Measurements from ENCODE around the gene PXDN. TPM values are rescaled to one million over a fixed set of nuclear protein-coding genes. Genes with fewer than 3 reads are reported as not detected.

PXDN gene
- polyA plus RNA-seq, 3 donors from 2014 or later, result 0.93 to 1.0 TPM; not detected in 1

DNA sequence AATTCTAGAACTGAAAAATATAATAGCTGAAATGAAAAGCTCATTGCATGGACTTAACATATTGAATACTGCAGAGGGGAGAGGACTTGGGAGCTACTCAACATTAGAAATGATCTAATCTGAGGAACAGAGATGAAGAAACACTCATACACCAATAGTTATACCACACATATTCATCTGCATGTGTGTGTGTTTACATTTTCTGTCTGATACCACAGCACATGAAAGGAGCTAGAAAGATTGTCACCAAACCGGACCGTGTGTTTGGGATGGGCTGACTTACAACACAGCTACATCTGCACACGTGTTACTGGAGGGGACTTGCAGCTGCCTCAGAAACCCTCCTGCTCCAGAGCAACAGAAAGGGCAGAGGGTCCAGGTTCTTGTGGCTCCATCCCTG, 47.8 kb downstream of the PXDN start:
- Mint-ChIP-seq H3K4me3 (no peak overlapping the region), H3K27ac (no peak overlapping the region), H3K9me3 (peaks cover 0 to 4% (median 2%) of the 10 kb centered on the region in 6 donors), H3K4me1 (no peaks in the 10 kb centered on the region), H3K36me3 (no peaks in the 10 kb centered on the region), H3K27me3 (ENCODE audit: low read depth in 3 of 3) (peaks cover 0 to 8% (median 2%) of the 10 kb centered on the region in 3 donors)
- no peak for DNase-seq

DNA sequence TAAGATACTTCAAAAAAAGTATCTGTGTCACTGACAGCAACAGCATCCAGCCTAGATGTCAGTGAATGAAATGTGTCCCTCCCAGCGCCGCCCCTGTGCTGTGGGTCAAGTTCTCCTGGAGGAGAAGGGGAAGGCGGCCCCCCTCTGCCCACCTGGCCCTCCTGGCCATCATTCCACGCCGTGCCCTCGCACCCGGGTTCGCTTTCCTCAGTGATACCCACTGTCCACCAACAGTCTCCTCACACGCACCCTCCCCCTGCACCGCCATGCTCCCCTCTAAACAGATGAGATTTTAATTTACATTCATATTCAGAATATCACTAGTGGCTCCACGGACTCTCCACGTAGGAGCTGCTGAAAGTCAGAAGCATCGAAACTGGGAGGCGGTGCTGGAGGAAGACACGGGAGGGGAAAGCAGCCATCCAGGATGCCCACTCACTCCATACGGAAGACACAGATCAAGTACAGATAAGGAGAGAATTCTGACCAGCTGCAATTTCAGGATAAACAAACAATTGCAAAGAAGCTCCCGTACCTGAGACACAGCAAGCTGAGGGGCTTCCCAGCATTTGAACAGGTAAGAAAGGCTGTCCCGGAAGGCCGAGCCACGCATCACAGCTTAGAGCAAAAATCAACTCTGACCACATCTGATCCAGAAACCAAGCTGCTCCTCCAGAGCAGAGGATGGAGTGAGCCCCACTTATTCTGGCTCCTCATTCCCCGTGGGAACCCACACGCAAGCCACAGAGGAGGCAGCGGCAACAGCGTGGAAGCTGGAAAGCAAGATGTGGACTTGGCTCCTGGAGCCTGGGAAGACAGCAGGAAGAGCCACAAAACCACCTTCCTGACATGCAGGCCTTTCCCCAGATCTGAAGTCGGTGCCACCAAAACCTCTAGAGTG, 49.7 kb downstream of the PXDN start:
- no peaks in the 10 kb centered on the region for H3K36me3 Mint-ChIP-seq
- peaks cover 0 to 4% (median 2%) of the 10 kb centered on the region in 6 donors for H3K9me3 Mint-ChIP-seq
- DNase-seq, result no peak
- H3K4me3 Mint-ChIP-seq, result no peak overlapping the region
- no peaks in the 10 kb centered on the region for H3K4me1 Mint-ChIP-seq
- H3K27me3 Mint-ChIP-seq (ENCODE audit: low read depth in 3 of 3), result peaks cover 0 to 8% (median 2%) of the 10 kb centered on the region in 3 donors
- H3K27ac Mint-ChIP-seq, result no peak overlapping the region

DNA sequence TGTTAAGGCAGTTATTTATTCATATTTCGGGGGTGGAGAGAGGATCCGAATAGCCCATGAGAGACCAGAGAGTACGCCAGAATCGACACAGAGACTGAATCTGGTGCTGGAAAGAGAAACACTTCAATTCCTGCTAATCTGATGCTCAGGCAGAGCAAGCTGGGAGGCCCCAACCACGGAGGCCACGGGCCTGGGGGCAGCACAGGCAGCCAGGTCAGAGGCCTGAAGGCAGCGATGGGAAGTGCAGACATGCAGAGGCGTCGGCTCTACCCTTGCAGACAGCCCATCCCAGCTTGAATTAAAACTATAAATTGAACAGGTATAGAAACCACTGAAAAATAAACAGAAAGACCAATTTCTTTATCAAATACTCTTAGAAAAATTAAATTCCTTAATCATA, 50.6 kb downstream of the PXDN start:
- Mint-ChIP-seq H3K4me1 (no peaks in the 10 kb centered on the region), H3K9me3 (peaks cover 0 to 4% (median 2%) of the 10 kb centered on the region in 6 donors), H3K36me3 (no peaks in the 10 kb centered on the region), H3K27ac (no peak overlapping the region), H3K27me3 (ENCODE audit: low read depth in 3 of 3) (peaks cover 0 to 8% (median 4%) of the 10 kb centered on the region in 3 donors), H3K4me3 (no peak overlapping the region)
- DNase-seq, result no peak

DNA sequence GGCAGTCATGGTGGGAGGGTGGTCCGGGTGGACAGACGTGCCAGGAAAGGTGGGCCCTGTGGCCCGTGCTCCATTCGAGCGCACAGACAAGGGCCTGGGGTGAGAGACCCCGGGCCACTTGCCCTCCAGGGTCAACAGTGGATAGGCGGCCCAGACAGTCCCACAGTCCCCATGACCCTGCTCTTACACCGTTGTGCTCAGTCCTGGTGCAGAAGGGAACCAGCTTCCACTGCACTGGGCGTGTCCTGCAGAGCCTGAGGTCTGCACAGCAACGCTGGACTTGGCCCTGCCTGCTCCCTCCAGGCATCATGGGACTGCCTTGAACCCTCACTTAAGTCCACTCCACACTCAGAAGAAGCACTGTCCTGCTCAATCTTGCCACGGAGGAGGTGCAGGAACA, 52.0 kb downstream of the PXDN start:
- Mint-ChIP-seq H3K27me3 (ENCODE audit: low read depth in 3 of 3) (peaks cover 0 to 4% (median 2%) of the 10 kb centered on the region in 3 donors), H3K4me3 (no peak overlapping the region), H3K4me1 (no peaks in the 10 kb centered on the region), H3K27ac (no peak overlapping the region), H3K36me3 (no peaks in the 10 kb centered on the region), H3K9me3 (peaks cover 0 to 3% (median 1%) of the 10 kb centered on the region in 6 donors)
- DNase-seq, result no peak

DNA sequence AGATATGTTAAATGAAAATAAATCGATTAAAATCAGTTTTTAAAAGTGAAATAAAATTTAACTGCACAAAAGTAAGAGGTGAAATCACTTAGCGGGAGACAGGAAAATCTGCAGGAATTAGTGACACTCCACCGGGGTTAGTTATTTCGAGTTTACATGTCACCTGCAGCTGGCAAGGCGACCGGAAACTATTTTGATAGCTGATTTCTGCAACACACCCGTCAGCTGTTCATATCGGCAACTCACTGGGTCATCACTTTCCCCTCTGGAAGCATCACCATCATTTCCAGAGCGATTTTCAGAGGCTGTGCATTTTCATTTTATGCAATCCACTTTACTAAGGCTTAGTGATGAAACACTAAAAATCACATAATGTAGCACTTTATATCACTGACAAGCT, 52.9 kb downstream of the PXDN start:
- peaks cover 0 to 3% (median 1%) of the 10 kb centered on the region in 6 donors for H3K9me3 Mint-ChIP-seq

DNA sequence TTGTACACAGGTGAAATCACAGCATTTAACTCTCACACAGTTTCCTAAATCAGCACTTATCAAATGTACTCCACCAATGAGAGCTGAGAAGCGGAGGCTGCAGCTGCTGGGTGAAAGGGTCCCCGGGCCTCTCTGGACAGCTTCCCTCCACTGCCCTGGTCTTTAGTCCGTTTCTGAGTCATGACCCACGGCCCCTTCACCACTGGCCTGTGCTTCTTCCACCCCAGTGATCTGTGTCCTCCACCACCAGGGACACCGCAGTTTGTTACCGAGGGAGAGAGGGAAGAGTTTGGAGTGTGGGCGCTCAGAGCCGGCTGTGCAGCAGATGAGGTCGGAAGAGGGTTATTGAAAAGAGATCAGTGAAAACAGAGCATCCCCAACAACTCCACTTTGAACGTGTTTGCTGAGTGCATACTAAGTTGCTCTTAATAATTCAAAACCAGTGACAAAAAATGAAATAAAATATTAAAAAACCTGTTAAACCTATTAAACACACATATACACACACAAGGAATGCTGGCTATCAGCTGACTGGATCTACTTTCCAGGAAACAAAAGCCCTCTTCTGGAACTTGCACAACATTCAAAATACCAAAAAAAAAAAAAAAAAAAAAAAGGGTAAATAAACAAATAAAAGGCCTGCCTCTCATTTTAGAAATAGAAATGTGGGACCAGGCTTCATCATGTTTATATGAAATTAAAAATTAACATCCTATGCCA, 54.1 kb downstream of the PXDN start:
- peaks cover 0 to 2% (median 0%) of the 10 kb centered on the region in 6 donors for H3K9me3 Mint-ChIP-seq
- H3K4me3 Mint-ChIP-seq, result no peak overlapping the region
- H3K27me3 Mint-ChIP-seq (ENCODE audit: low read depth in 3 of 3), result peaks cover 0 to 4% (median 2%) of the 10 kb centered on the region in 3 donors
- H3K4me1 Mint-ChIP-seq, result no peaks in the 10 kb centered on the region
- no peak for DNase-seq
- H3K27ac Mint-ChIP-seq, result no peak overlapping the region
- no peaks in the 10 kb centered on the region for H3K36me3 Mint-ChIP-seq

More for the DNA sequence above, 52.9 kb downstream of the PXDN start:
- Mint-ChIP-seq H3K27ac (no peak overlapping the region), H3K4me1 (no peaks in the 10 kb centered on the region), H3K4me3 (no peak overlapping the region), H3K36me3 (no peaks in the 10 kb centered on the region), H3K27me3 (ENCODE audit: low read depth in 3 of 3) (peaks cover 1 to 2% (median 2%) of the 10 kb centered on the region in 3 donors)
- DNase-seq, result no peak

DNA sequence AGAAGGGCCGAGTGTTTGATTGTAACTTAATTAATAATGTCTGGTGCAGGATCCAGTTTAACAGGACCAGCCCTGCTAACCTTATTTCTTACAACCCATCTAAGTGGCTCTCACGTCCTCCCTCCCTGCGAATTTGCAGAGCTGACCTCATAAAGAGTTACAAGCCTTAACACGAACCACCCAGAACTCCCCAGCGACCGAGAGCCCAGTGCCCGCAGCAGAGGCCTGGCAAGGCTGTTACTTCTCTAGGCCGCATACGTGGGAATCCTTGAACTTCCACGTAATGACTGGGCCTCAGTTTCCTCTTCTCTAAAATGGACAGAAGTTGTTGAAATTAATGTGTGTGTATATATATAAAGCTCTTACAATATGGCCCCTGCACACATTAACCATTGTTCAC, 55.5 kb downstream of the PXDN start:
- no peak overlapping the region for H3K27ac Mint-ChIP-seq
- H3K4me1 Mint-ChIP-seq, result no peaks in the 10 kb centered on the region
- H3K36me3 Mint-ChIP-seq, result no peaks in the 10 kb centered on the region
- no peak overlapping the region for H3K4me3 Mint-ChIP-seq
- H3K27me3 Mint-ChIP-seq (ENCODE audit: low read depth in 3 of 3), result peaks cover 0 to 4% (median 2%) of the 10 kb centered on the region in 3 donors
- DNase-seq, result no peak
- H3K9me3 Mint-ChIP-seq, result no peaks in the 10 kb centered on the region

DNA sequence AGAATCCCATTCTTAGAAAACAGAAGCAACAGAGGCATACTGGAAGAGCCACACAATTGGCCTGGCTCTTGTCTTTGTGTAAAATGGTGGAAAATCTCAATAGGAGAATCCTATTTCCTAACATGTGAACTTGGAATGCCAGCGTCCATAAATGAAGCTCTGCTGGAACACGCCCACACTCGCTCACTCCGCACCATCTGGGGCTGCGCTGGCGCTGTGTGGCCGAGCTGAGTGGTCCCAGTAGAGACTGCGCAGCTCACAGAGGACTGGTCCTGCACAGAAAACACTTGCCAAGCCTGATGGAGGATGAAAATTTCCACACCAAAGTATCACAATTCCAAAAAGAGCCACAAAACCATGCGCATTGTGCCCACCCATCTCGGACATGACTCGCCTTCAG, 56.2 kb downstream of the PXDN start:
- H3K4me1 Mint-ChIP-seq, result no peaks in the 10 kb centered on the region
- H3K9me3 Mint-ChIP-seq, result no peaks in the 10 kb centered on the region
- no peak overlapping the region for H3K27ac Mint-ChIP-seq
- no peaks in the 10 kb centered on the region for H3K36me3 Mint-ChIP-seq
- H3K27me3 Mint-ChIP-seq (ENCODE audit: low read depth in 3 of 3), result peaks cover 0 to 4% (median 2%) of the 10 kb centered on the region in 3 donors
- no peak for DNase-seq
- no peak overlapping the region for H3K4me3 Mint-ChIP-seq

DNA sequence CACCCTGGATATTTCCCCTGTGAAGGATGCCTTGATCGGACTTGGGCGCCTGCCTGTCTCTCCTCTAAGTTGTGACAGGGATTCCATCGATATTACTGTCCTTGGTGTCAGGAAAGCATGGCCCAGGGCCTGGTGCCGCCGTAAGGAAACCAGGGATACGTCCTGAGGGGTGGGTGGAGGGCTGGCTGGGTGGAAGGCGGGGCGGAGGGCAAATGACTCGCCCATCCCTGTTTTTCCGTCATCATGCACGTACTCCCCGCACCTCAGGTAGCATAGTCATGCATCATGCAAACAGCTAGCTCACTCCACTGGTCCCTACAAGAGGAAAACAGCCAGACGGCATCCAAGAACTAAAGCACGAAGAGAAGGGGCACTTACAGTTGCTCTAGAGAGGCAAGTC, 57.1 kb downstream of the PXDN start:
- Mint-ChIP-seq H3K4me3 (no peak overlapping the region), H3K9me3 (no peaks in the 10 kb centered on the region), H3K36me3 (no peaks in the 10 kb centered on the region), H3K27ac (no peak overlapping the region), H3K27me3 (ENCODE audit: low read depth in 3 of 3) (peaks cover 0 to 6% (median 2%) of the 10 kb centered on the region in 3 donors), H3K4me1 (no peaks in the 10 kb centered on the region)
- no peak for DNase-seq

DNA sequence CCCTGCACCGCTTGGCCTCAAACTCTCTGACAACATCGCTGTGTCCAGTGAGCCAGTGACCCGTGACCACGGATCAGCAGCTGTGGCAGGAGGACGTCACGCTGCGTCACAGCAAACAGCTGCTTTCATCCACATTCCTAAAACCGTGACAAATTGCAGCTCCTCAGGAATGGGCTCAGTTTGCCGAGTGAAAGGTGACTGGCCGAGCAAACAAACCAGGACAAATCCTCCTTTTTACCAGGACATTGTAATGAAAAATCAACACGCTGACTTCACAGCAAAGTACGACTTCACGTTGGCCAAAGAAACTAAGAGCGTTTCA, 57.6 kb downstream of the PXDN start:
- Mint-ChIP-seq H3K27me3 (ENCODE audit: low read depth in 3 of 3) (peaks cover 0 to 6% (median 2%) of the 10 kb centered on the region in 3 donors), H3K36me3 (no peaks in the 10 kb centered on the region), H3K4me3 (no peak overlapping the region), H3K27ac (no peak overlapping the region), H3K9me3 (no peaks in the 10 kb centered on the region), H3K4me1 (no peaks in the 10 kb centered on the region)
- no peak for DNase-seq

DNA sequence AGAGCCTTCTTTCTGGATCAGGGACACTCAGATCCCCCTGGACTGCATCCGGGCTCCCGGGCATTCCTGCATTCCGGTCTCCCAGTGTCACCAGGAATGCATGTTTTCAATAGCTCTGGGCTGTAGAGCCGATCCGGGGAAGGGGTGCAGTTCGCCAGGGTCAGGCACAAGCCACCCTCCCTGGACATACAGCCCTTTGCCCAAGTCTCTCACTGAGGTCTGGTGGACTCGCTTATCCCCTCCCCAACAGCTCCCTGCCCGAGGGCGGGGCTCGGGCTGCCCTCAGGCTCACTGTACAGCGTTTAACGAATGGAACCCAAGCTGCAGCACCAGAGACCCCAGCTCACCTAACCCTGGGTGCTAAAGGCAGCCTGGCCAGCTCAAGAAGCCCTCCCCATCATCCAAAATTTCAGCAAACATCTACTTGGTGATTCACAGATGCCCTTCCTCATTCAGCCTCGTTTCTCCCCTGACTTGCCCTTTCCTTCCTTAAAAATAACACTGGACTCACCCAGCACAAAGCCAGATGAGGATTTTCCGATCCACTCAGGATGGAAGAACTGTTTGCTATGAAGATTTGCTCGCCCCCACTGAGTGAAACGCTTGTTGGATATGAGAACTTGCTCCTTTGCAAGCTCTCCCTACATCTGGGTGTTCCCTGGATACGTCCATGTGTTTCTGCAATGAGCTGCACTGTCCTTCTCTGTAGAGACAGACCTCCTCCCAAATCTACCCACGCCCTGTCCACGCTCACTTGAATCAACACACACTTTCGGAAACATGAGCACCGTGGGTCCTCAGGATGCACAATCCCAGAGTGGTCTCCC, 58.1 kb downstream of the PXDN start:
- H3K4me1 Mint-ChIP-seq, result no peaks in the 10 kb centered on the region
- DNase-seq, result no peak

DNA sequence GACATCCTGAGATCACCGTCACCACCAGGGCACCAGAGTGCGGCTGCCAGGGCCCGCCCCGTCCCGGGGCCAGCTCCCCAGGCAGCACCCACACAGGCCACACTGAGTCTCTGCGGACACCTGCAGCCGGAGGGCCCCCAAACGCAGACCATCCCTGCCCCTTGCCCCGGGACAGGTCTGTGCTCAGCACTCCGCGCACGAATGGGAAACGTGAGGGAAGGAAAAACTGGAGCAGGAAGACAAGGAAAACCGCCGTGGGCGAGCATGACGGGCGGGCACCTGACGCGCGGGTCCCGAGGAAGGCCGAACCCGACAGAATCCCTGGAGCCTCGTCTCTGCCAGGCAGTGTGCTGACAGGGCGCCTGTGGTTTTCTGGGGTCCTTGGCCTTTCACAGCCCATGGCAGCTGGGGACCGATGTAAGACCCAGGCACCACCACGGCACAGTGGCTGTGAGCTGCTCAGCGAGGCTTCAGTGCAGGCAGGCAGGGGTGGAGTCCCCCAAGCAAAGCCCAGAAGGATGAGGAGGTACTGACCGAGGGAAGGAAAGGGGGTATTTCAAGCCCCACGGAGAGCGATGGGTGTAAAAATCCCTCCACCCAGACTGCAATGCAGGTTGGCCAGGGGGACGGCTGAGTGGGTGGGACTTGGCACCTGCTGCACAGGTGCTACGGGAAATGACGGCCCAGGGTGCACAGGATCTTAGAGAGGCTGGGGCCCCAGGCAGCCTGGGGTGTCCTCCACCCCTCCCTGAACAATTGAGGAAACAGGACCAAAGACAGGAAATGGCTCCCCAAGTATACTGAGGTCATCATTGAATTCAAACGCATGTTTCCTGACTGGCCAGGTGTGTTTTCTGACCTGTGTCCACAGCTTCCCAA, 59.0 kb downstream of the PXDN start:
- H3K36me3 Mint-ChIP-seq, result no peaks in the 10 kb centered on the region
- no peak for DNase-seq
- peaks cover 0 to 6% (median 2%) of the 10 kb centered on the region in 3 donors for H3K27me3 Mint-ChIP-seq (ENCODE audit: low read depth in 3 of 3)
- no peaks in the 10 kb centered on the region for H3K4me1 Mint-ChIP-seq
- H3K9me3 Mint-ChIP-seq, result no peaks in the 10 kb centered on the region
- H3K4me3 Mint-ChIP-seq, result no peak overlapping the region
- H3K27ac Mint-ChIP-seq, result no peak overlapping the region

More for the DNA sequence above, 58.1 kb downstream of the PXDN start:
- Mint-ChIP-seq H3K27ac (no peak overlapping the region), H3K36me3 (no peaks in the 10 kb centered on the region), H3K9me3 (no peaks in the 10 kb centered on the region), H3K4me3 (no peak overlapping the region), H3K27me3 (ENCODE audit: low read depth in 3 of 3) (peaks cover 0 to 6% (median 2%) of the 10 kb centered on the region in 3 donors)

DNA sequence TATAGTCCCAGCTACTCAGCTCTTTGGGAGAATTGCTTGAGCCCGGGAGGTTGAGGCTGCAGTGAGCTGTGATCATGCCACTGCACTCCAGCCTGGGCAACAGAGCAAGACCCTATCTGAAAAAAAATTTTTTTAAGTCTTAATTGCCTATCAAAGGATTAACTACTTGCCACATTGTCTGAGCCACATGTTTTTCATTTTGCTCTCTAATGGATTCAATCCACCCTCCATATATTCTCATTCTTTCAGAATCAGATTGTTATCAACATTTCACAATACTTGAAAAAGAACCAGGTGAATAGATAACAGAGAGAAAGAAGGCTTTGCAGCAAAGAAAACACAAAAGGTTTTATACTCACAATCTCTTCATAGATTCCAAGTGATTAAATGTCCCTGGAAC, 61.0 kb downstream of the PXDN start:
- Mint-ChIP-seq H3K27me3 (ENCODE audit: low read depth in 3 of 3) (peaks cover 0 to 6% (median 0%) of the 10 kb centered on the region in 3 donors), H3K36me3 (no peaks in the 10 kb centered on the region), H3K4me3 (no peak overlapping the region), H3K27ac (no peak overlapping the region), H3K9me3 (no peaks in the 10 kb centered on the region), H3K4me1 (no peaks in the 10 kb centered on the region)
- no peak for DNase-seq

All from immature natural killer cell (primary cell).